H1 (cell line): ENCODE results near the gene CYP46A1. TPM values are rescaled to one million over a fixed set of nuclear protein-coding genes. Genes with fewer than 3 reads are reported as not detected.

ENCODE experiments used
- CTCF ChIA-PET: fragments of 300-600 bp; sonication (Branson Sonifier 250); formaldehyde crosslinking; loops from one replicate; lab custom pipeline; 2021; ENCODE audit not compliant: partially characterized antibody; lab: Charles Lee
- POLR2A ChIA-PET: fragments of 300-600 bp; sonication (Branson Sonifier 250); formaldehyde crosslinking; loops from one replicate; lab custom pipeline; 2021; ENCODE audit warnings: inconsistent platforms; ENCODE audit not compliant: partially characterized antibody; lab: Charles Lee
- DNase-seq, 2 experiments: peaks; one replicate each; pipeline versions ENCODE4 v3.0.0 to v3.0.0-alpha.2; 2010 to 2022; ENCODE audit warnings: low spot score in 2 of 2, low read depth in 1 of 2, mixed read lengths in 1 of 2
- FAIRE-seq: peaks from 2 replicates; lab custom pipeline; 2011; peaks lifted over from hg19 to GRCh38; lab: Jason Lieb, UNC
- H2AFZ ChIP-seq: 2 replicates; pipeline ENCODE4 v1.8.1; 2012; ENCODE audit warnings: low read length, inconsistent platforms
- H2AK5ac ChIP-seq: 2 replicates; pipeline ENCODE4 v1.6.1; 2013; ENCODE audit warnings: low read depth, low read length
- H2BK120ac ChIP-seq: replicated peaks from 2 replicates; pipeline ENCODE3; 2013; ENCODE audit warnings: low read depth, low read length, inconsistent platforms
- H2BK12ac ChIP-seq: 2 replicates; pipeline ENCODE4 v1.6.1; 2013; ENCODE audit warnings: low read depth, low read length
- H2BK15ac ChIP-seq: 2 replicates; pipeline ENCODE4 v1.6.1; 2013; ENCODE audit warnings: low read length
- H2BK20ac ChIP-seq: 2 replicates; pipeline ENCODE4 v1.6.1; 2013; ENCODE audit warnings: low read length
- H2BK5ac ChIP-seq: 2 replicates; pipeline ENCODE4 v1.6.1; 2013; ENCODE audit warnings: low read depth, low read length
- H3K14ac ChIP-seq: 2 replicates; pipeline ENCODE4 v1.6.1; 2013; ENCODE audit warnings: inconsistent platforms; ENCODE audit not compliant: insufficient read length
- H3K18ac ChIP-seq: 2 replicates; pipeline ENCODE4 v1.6.1; 2013; ENCODE audit warnings: low read length; ENCODE audit errors: extremely low read depth
- H3K23ac ChIP-seq: 2 replicates; pipeline ENCODE4 v1.6.1; 2013; ENCODE audit warnings: inconsistent platforms; ENCODE audit not compliant: insufficient read length
- H3K23me2 ChIP-seq: 2 replicates; pipeline ENCODE4 v1.6.1; 2013; ENCODE audit warnings: low read depth, low read length
- H3K27ac ChIP-seq: 2 replicates; pipeline ENCODE4 v1.6.1; 2011; ENCODE audit warnings: low read depth, low read length, inconsistent platforms
- H3K27me3 ChIP-seq, 4 experiments: replicated peaks in 1 of 4; 1 replicate in 1 of 4; 2 replicates in 3 of 4; pipeline versions ENCODE4 v1.6.1 to v1.8.1; 2011 to 2013; ENCODE audit warnings: low read length in 3 of 4, mild to moderate bottlenecking in 3 of 4, inconsistent platforms in 2 of 4, mixed read lengths in 2 of 4, moderate library complexity in 1 of 4; ENCODE audit not compliant: control insufficient read depth in 3 of 4, insufficient read depth in 3 of 4; ENCODE audit errors: extremely low read depth in 1 of 4
- H3K36me3 ChIP-seq, 4 experiments: 2 replicates each; pipeline versions ENCODE4 v1.6.1 to v1.8.1; 2011 to 2013; ENCODE audit warnings: mild to moderate bottlenecking in 4 of 4, low read length in 3 of 4, moderate library complexity in 2 of 4, control low read depth in 1 of 4, inconsistent platforms in 1 of 4; ENCODE audit not compliant: insufficient read depth in 4 of 4, control insufficient read depth in 2 of 4
- H3K4ac ChIP-seq: replicated peaks from 2 replicates; pipeline ENCODE3; 2013; ENCODE audit warnings: low read length, low read depth, mixed read lengths, inconsistent platforms; ENCODE audit not compliant: insufficient read length
- H3K4me1 ChIP-seq, 4 experiments: replicated peaks in 1 of 4; 1 replicate in 1 of 4; 2 replicates in 3 of 4; pipeline versions ENCODE4 v1.6.1 to v1.8.1; 2011 to 2013; ENCODE audit warnings: low read length in 3 of 4, inconsistent platforms in 2 of 4, mixed read lengths in 1 of 4; ENCODE audit not compliant: insufficient read depth in 4 of 4, control insufficient read depth in 3 of 4
- H3K4me2 ChIP-seq, 2 experiments: 2 replicates each; pipeline versions ENCODE4 v1.6.1 to v1.8.1; 2011 to 2013; ENCODE audit warnings: low read depth in 2 of 2, low read length in 2 of 2, control low read depth in 1 of 2, inconsistent platforms in 1 of 2, mild to moderate bottlenecking in 1 of 2; ENCODE audit not compliant: insufficient read depth in 1 of 2
- H3K4me3 ChIP-seq, 4 experiments: fragments of 200-600, 300-600 bp in 1 of 4; sonication (generic), shearing (Covaris generic), sonication (Bioruptor Twin) in 1 of 4; 2 replicates each; pipeline versions ENCODE4 v1.5.1 to v1.8.1; 2011 to 2016; ENCODE audit warnings: low read length in 4 of 4, low read depth in 3 of 4, control low read depth in 2 of 4, inconsistent platforms in 2 of 4, mild to moderate bottlenecking in 2 of 4, mixed read lengths in 1 of 4, moderate library complexity in 1 of 4; ENCODE audit not compliant: insufficient read depth in 2 of 4; ENCODE audit errors: extremely low read depth in 1 of 4
- H3K56ac ChIP-seq: replicated peaks from 2 replicates; pipeline ENCODE3; 2013; ENCODE audit warnings: low read depth, mild to moderate bottlenecking, mixed read lengths, low read length, inconsistent platforms; ENCODE audit not compliant: insufficient read length
- H3K79me1 ChIP-seq: 2 replicates; pipeline ENCODE4 v1.6.1; 2013; ENCODE audit warnings: low read depth, low read length, control low read depth
- H3K79me2 ChIP-seq, 2 experiments: 2 replicates each; pipeline versions ENCODE4 v1.6.1 to v1.8.1; 2012 to 2013; ENCODE audit warnings: low read length in 2 of 2, mild to moderate bottlenecking in 2 of 2, inconsistent platforms in 1 of 2; ENCODE audit not compliant: insufficient read depth in 2 of 2, control insufficient read depth in 1 of 2
- H3K9ac ChIP-seq, 4 experiments: replicated peaks in 1 of 4; 1 replicate in 1 of 4; 2 replicates in 3 of 4; pipeline versions ENCODE4 v1.6.1 to v1.8.1; 2011 to 2013; ENCODE audit warnings: low read depth in 3 of 4, low read length in 3 of 4, control low read depth in 2 of 4, mild to moderate bottlenecking in 2 of 4, moderate library complexity in 2 of 4, inconsistent platforms in 1 of 4; ENCODE audit errors: extremely low read depth in 1 of 4
- H3K9me3 ChIP-seq, 2 experiments: 2 replicates each; pipeline versions ENCODE4 v1.6.1 to v1.8.1; 2012 to 2013; ENCODE audit warnings: mild to moderate bottlenecking in 2 of 2, moderate library complexity in 2 of 2, control low read depth in 1 of 2, inconsistent platforms in 1 of 2, low read depth in 1 of 2, low read length in 1 of 2, mixed read lengths in 1 of 2; ENCODE audit not compliant: insufficient read depth in 2 of 2
- H4K20me1 ChIP-seq, 2 experiments: replicated peaks in 1 of 2; 2 replicates each; pipeline versions ENCODE3 to v1.8.1; 2011 to 2013; ENCODE audit warnings: inconsistent platforms in 2 of 2, low read length in 2 of 2, mild to moderate bottlenecking in 1 of 2; ENCODE audit not compliant: insufficient read depth in 2 of 2, control insufficient read depth in 1 of 2
- H4K5ac ChIP-seq: 2 replicates; pipeline ENCODE4 v1.6.1; 2013; ENCODE audit warnings: low read length, low read depth, mixed read lengths, inconsistent platforms; ENCODE audit not compliant: insufficient read length
- H4K8ac ChIP-seq: 2 replicates; pipeline ENCODE4 v1.8.0; 2013; ENCODE audit warnings: mild to moderate bottlenecking, moderate library complexity, low read length, inconsistent platforms; ENCODE audit not compliant: insufficient read depth; ENCODE audit errors: extremely low read depth
- H4K91ac ChIP-seq: replicated peaks from 2 replicates; pipeline ENCODE3; 2013; ENCODE audit warnings: low read length, mixed read lengths, inconsistent platforms; ENCODE audit not compliant: insufficient read length
- CHD1 ChIP-seq: IDR thresholded peaks from 2 replicates; pipeline ENCODE4 v1.6.1; 2012; ENCODE audit warnings: low read depth, low read length, improper control_type of control experiment
- CHD2 ChIP-seq: IDR thresholded peaks from 2 replicates; pipeline ENCODE4 v1.6.1; 2012; ENCODE audit warnings: low read length, improper control_type of control experiment
- EZH2 ChIP-seq: fragments of 200-600 bp; sonication (generic); IDR thresholded peaks from 2 replicates; pipeline ENCODE4 v1.7.1; 2012; ENCODE audit warnings: low read depth, mild to moderate bottlenecking, moderate library complexity, low read length, inconsistent platforms; ENCODE audit not compliant: severe bottlenecking
- GTF2F1 ChIP-seq: IDR thresholded peaks from 2 replicates; pipeline ENCODE4 v1.6.1; 2012; ENCODE audit warnings: low read depth, low read length, improper control_type of control experiment, borderline replicate concordance
- HDAC2 ChIP-seq, 2 experiments: fragments of 300-600 bp in 1 of 2; sonication (generic) in 1 of 2; IDR thresholded peaks; 2 replicates each; pipeline ENCODE4 v1.6.1; 2011 to 2012; ENCODE audit warnings: low read depth in 2 of 2, low read length in 2 of 2, mild to moderate bottlenecking in 2 of 2, moderate library complexity in 2 of 2, borderline replicate concordance in 1 of 2, inconsistent platforms in 1 of 2
- MAFK ChIP-seq: IDR thresholded peaks from 2 replicates; pipeline ENCODE4 v1.6.1; 2012; ENCODE audit warnings: low read depth, mild to moderate bottlenecking, improper control_type of control experiment, low read length
- MAX ChIP-seq: IDR thresholded peaks from 2 replicates; pipeline ENCODE4 v1.6.1; 2012; ENCODE audit warnings: inconsistent platforms
- NANOG ChIP-seq: IDR thresholded peaks from 2 replicates; pipeline ENCODE4 v1.6.1; 2011; ENCODE audit warnings: low read length, low read depth, mild to moderate bottlenecking, inconsistent platforms; ENCODE audit not compliant: insufficient read depth, poor library complexity, severe bottlenecking
- POLR2A ChIP-seq, 2 experiments: IDR thresholded peaks; 1 replicate in 1 of 2; 2 replicates in 1 of 2; pipeline ENCODE4 v1.6.1; 2011; ENCODE audit warnings: low read depth in 2 of 2, low read length in 2 of 2, mild to moderate bottlenecking in 2 of 2; ENCODE audit errors: control extremely low read depth in 1 of 2
- RXRA ChIP-seq: IDR thresholded peaks from 2 replicates; pipeline ENCODE4 v1.6.1; 2011; ENCODE audit warnings: low read depth, mild to moderate bottlenecking, low read length, moderate library complexity; ENCODE audit not compliant: insufficient read depth
- SP2 ChIP-seq: IDR thresholded peaks from 2 replicates; pipeline ENCODE4 v1.6.1; 2012; ENCODE audit warnings: mild to moderate bottlenecking, low read length, inconsistent platforms
- SUZ12 ChIP-seq: fragments of 200-600 bp; sonication (generic); IDR thresholded peaks from 2 replicates; pipeline ENCODE4 v1.6.1; 2012; ENCODE audit warnings: mild to moderate bottlenecking, inconsistent platforms, low read length, moderate library complexity, mixed read lengths
- TAF7 ChIP-seq: optimal IDR thresholded peaks from 2 replicates; pipeline ENCODE3; 2011; ENCODE audit warnings: low read depth, mild to moderate bottlenecking, inconsistent platforms, low read length, moderate library complexity, borderline replicate concordance
- WGBS, 2 experiments: shearing (Covaris generic) in 1 of 2; methylation state at CpG; one replicate each; pipeline versions ENCODE4 v1.1.6 to v1.1.7; 2013 to 2015; ENCODE audit warnings: low lambda C conversion rate in 2 of 2, mixed read lengths in 2 of 2, inconsistent platforms in 1 of 2, low coverage in 1 of 2, missing lambda C conversion rate in 1 of 2; ENCODE audit not compliant: insufficient replicate concordance in 2 of 2, insufficient coverage in 1 of 2, insufficient read length in 1 of 2; ENCODE audit errors: extremely low coverage in 1 of 2, missing lambda C conversion rate in 1 of 2; 5-methylcytosine and 5-hydroxymethylcytosine counted together
- polyA plus RNA-seq, 7 experiments: library from polyadenylated mRNA; depleted of rRNA in 3 of 7; stranded (reverse) in 5 of 7; unstranded in 2 of 7; fragments of >200 nt in 5 of 7; fragments of 200-250 nt in 2 of 7; gene quantifications; 1 replicate in 5 of 7; 2 replicates in 1 of 7; 4 replicates in 1 of 7; pipeline versions ENCODE4 v1.2.1 to v1.2.3, GENCODE V29; 2011 to 2013; ENCODE audit warnings: missing spikeins in 2 of 7, mixed read lengths in 2 of 7
- total RNA-seq: library from RNA; stranded (reverse); fragmentation: NEBNext Ultra II Directional; extraction: Animal tissue kit (Norgen Biotek cat#: 25700); gene quantifications from 2 replicates; pipeline ENCODE4 v1.2.1, GENCODE V29; 2021

CYP46A1 gene
- total and polyA plus RNA-seq, 2 of the 8 experiments (the other 6 are each of a cell fraction or from before 2014, with no cell fraction given): 0.41 to 1.3 TPM

GRCh38 chr14:99688629-99689028, 4.5 kb downstream of the CYP46A1 start:
- no peak overlapping the region for H3K4ac ChIP-seq
- no peak overlapping the region for H3K4me3 ChIP-seq
- no peak overlapping the region for H3K14ac ChIP-seq
- 89% methylated on average over 11 of the region's 11 CpGs; no CpG with 5 or more reads in 1 of the 2 experiments for WGBS, 2 experiments
- H3K4me2 ChIP-seq: no peak overlapping the region
- TF ChIP-seq TAF7 (no peak), CHD2 (no peak), SP2 (no peak), MAFK (no peak), EZH2 (no peak), GTF2F1 (no peak), HDAC2 (IDR thresholded peaks at IDR 0.05; ENCODE audit: borderline replicate concordance in 1 of 2, low read depth in 2 of 2, low read length in 2 of 2) (no peak), RXRA (no peak), CHD1 (no peak), POLR2A (IDR thresholded peaks at IDR 0.05; ENCODE audit: control extremely low read depth in 1 of 2, low read depth in 2 of 2, low read length in 2 of 2) (no peak), MAX (no peak), SUZ12 (no peak), NANOG (no peak)
- H3K27me3 ChIP-seq: no peaks in the 10 kb centered on the region
- ChIA-PET POLR2A (interaction anchor here (1.1 kb wide), 1 partner anchor 8 kb away, joined by 3 read pairs; no protein-coding TSS in a partner anchor), CTCF (interaction anchor here (0.6 to 4.9 kb wide), 44 partner anchors 9 to 439 kb away, joined by 3 to 36 read pairs (median 5); no protein-coding TSS in a partner anchor)
- no peaks in the 10 kb centered on the region for H4K20me1 ChIP-seq
- no peaks in the 10 kb centered on the region for H3K79me2 ChIP-seq
- no peak overlapping the region for H2BK120ac ChIP-seq
- H2BK15ac ChIP-seq: no peak overlapping the region
- H2AFZ ChIP-seq: no peak overlapping the region
- no peaks in the 10 kb centered on the region for H3K9me3 ChIP-seq
- DNase-seq (no peak), FAIRE-seq (no peak)
- H2AK5ac ChIP-seq: no peak overlapping the region
- no peak overlapping the region for H4K8ac ChIP-seq
- H3K23me2 ChIP-seq: peaks cover 3% of the 10 kb centered on the region; the same call in 1 of the 2 replicates
- H4K5ac ChIP-seq: no peak overlapping the region
- H3K4me1 ChIP-seq: peaks cover 0 to 6% (median 5%) of the 10 kb centered on the region in 4 experiments; a peak in 6 of 7 replicates
- H3K36me3 ChIP-seq: no peaks in the 10 kb centered on the region
- H2BK12ac ChIP-seq: no peak overlapping the region
- H4K91ac ChIP-seq: no peak overlapping the region
- no peak overlapping the region for H2BK20ac ChIP-seq
- no peak overlapping the region for H3K9ac ChIP-seq
- H3K27ac ChIP-seq: no peak overlapping the region
- H3K56ac ChIP-seq: no peak overlapping the region
- no peak overlapping the region for H2BK5ac ChIP-seq
- H3K18ac ChIP-seq: no peak overlapping the region
- H3K79me1 ChIP-seq: no peaks in the 10 kb centered on the region
- H3K23ac ChIP-seq: no peak overlapping the region
